HepG2 (cell line): ENCODE measurements around the gene TRANK1. TPM values are rescaled to one million over a fixed set of nuclear protein-coding genes. Genes with fewer than 3 reads are reported as not detected.

ENCODE experiments used
- IRF2 ChIP-seq: IDR thresholded peaks from 2 replicates; pipeline ENCODE4 v1.6.1; 2018; ENCODE audit warnings: missing genetic modification reagents, missing compliant biosample characterization
- MAZ ChIP-seq, 2 experiments: sonication (generic) in 1 of 2; formaldehyde crosslinking in 1 of 2; IDR thresholded peaks; 2 replicates each; pipeline versions ENCODE4 v1.5.0 to v1.6.1; 2012 to 2020; ENCODE audit warnings: low read depth in 2 of 2, mild to moderate bottlenecking in 2 of 2, borderline replicate concordance in 1 of 2, improper control_type of control experiment in 1 of 2, low read length in 1 of 2, missing genetic modification reagents in 1 of 2, moderate library complexity in 1 of 2
- MTF2 ChIP-seq: sonication (generic); formaldehyde crosslinking; IDR thresholded peaks from 2 replicates; pipeline ENCODE4 v1.5.0; 2020; ENCODE audit warnings: missing genetic modification reagents, borderline replicate concordance
- NFATC3 ChIP-seq: sonication (generic); formaldehyde crosslinking; IDR thresholded peaks from 2 replicates; pipeline ENCODE4 v1.5.1; 2020; ENCODE audit warnings: mild to moderate bottlenecking, missing genetic modification reagents
- ZFP37 ChIP-seq: sonication (generic); formaldehyde crosslinking; IDR thresholded peaks from 2 replicates; pipeline ENCODE4 v1.4.0; 2020; ENCODE audit warnings: missing genetic modification reagents, borderline replicate concordance
- polyA plus RNA-seq, 8 experiments: library from polyadenylated mRNA; depleted of rRNA in 3 of 8; stranded (reverse) in 7 of 8; unstranded in 1 of 8; fragments of >200 nt; fragmentation: Illumina TruSeq in 4 of 8; extraction: Trizol in 4 of 8; gene quantifications; 2 replicates each; pipeline versions ENCODE4 v1.2.1 to v1.2.3, GENCODE V29; 2011 to 2016; ENCODE audit warnings: low read depth in 4 of 8, missing spikeins in 1 of 8, mixed read lengths in 1 of 8; ENCODE audit not compliant: insufficient read depth in 1 of 8
- total RNA-seq, 5 experiments: library from RNA; depleted of rRNA; stranded (reverse); fragments of >200 nt; fragmentation: Illumina TruSeq; extraction: Trizol; gene quantifications; 2 replicates each; pipeline ENCODE4 v1.2.3, GENCODE V29; 2016; ENCODE audit warnings: low read depth in 1 of 5
- TF ChIP-seq, protein P1 (sequence below): sonication (generic); formaldehyde crosslinking; IDR thresholded peaks from one replicate; pipeline ENCODE4 v1.5.1; 2020; ENCODE audit warnings: mild to moderate bottlenecking, missing genetic modification reagents; ENCODE audit errors: not compliant biosample characterization
- TF ChIP-seq, protein P2 (sequence below): sonication (generic); formaldehyde crosslinking; IDR thresholded peaks from 2 replicates; pipeline ENCODE4 v1.4.0; 2020; ENCODE audit warnings: mild to moderate bottlenecking, low read depth, missing genetic modification reagents

Gene TRANK1
- total and polyA plus RNA-seq, 2 of the 13 experiments (the other 11 are each of a cell fraction or from before 2014, with no cell fraction given) = 0.13 to 0.32 TPM

DNA sequence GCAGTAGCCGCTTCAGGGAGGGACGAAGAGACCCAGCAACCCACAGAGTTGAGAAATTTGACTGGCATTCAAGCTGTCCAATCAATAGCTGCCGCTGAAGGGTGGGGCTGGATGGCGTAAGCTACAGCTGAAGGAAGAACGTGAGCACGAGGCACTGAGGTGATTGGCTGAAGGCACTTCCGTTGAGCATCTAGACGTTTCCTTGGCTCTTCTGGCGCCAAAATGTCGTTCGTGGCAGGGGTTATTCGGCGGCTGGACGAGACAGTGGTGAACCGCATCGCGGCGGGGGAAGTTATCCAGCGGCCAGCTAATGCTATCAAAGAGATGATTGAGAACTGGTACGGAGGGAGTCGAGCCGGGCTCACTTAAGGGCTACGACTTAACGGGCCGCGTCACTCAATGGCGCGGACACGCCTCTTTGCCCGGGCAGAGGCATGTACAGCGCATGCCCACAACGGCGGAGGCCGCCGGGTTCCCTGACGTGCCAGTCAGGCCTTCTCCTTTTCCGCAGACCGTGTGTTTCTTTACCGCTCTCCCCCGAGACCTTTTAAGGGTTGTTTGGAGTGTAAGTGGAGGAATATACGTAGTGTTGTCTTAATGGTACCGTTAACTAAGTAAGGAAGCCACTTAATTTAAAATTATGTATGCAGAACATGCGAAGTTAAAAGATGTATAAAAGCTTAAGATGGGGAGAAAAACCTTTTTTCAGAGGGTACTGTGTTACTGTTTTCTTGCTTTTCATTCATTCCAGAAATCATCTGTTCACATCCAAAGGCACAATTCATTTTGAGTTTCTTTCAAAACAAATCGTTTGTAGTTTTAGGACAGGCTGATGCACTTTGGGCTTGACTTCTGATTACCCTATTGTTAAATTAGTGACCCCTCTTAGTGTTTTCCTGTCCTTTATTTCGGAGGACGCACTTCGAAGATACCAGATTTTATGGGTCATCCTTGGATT, 48.8 kb upstream of the TRANK1 start, which contains the start of gene MLH1 (continued):
- TF ChIP-seq, protein P1, sequence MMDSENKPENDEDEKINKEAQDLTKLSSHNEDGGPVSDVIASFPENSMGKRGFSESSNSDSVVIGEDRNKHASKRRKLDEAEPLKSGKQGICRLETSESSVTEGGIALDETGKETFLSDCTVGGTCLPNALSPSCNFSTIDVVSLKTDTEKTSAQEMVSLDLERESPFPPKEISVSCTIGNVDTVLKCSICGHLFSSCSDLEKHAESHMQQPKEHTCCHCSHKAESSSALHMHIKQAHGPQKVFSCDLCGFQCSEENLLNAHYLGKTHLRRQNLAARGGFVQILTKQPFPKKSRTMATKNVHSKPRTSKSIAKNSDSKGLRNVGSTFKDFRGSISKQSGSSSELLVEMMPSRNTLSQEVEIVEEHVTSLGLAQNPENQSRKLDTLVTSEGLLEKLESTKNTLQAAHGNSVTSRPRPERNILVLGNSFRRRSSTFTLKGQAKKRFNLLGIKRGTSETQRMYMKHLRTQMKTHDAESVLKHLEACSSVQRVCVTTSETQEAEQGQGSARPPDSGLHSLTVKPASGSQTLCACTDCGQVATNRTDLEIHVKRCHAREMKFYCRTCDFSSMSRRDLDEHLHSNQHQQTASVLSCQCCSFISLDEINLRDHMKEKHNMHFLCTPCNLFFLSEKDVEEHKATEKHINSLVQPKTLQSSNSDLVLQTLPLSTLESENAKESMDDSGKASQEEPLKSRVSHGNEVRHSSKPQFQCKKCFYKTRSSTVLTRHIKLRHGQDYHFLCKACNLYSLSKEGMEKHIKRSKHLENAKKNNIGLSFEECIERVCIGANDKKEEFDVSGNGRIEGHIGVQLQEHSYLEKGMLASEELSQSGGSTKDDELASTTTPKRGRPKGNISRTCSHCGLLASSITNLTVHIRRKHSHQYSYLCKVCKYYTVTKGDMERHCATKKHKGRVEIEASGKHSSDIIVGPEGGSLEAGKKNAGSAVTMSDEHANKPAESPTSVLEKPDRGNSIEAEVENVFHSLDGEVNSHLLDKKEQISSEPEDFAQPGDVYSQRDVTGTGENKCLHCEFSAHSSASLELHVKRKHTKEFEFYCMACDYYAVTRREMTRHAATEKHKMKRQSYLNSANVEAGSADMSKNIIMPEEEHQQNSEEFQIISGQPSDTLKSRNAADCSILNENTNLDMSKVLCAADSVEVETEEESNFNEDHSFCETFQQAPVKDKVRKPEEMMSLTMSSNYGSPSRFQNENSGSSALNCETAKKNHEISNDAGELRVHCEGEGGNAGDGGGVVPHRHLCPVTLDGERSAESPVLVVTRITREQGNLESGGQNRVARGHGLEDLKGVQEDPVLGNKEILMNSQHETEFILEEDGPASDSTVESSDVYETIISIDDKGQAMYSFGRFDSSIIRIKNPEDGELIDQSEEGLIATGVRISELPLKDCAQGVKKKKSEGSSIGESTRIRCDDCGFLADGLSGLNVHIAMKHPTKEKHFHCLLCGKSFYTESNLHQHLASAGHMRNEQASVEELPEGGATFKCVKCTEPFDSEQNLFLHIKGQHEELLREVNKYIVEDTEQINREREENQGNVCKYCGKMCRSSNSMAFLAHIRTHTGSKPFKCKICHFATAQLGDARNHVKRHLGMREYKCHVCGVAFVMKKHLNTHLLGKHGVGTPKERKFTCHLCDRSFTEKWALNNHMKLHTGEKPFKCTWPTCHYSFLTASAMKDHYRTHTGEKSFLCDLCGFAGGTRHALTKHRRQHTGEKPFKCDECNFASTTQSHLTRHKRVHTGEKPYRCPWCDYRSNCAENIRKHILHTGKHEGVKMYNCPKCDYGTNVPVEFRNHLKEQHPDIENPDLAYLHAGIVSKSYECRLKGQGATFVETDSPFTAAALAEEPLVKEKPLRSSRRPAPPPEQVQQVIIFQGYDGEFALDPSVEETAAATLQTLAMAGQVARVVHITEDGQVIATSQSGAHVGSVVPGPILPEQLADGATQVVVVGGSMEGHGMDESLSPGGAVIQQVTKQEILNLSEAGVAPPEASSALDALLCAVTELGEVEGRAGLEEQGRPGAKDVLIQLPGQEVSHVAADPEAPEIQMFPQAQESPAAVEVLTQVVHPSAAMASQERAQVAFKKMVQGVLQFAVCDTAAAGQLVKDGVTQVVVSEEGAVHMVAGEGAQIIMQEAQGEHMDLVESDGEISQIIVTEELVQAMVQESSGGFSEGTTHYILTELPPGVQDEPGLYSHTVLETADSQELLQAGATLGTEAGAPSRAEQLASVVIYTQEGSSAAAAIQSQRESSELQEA (CRISPR knock-in tag) = no peak
- TF ChIP-seq IRF2 (CRISPR knock-in tag) = no peak
- TF ChIP-seq, protein P2, sequence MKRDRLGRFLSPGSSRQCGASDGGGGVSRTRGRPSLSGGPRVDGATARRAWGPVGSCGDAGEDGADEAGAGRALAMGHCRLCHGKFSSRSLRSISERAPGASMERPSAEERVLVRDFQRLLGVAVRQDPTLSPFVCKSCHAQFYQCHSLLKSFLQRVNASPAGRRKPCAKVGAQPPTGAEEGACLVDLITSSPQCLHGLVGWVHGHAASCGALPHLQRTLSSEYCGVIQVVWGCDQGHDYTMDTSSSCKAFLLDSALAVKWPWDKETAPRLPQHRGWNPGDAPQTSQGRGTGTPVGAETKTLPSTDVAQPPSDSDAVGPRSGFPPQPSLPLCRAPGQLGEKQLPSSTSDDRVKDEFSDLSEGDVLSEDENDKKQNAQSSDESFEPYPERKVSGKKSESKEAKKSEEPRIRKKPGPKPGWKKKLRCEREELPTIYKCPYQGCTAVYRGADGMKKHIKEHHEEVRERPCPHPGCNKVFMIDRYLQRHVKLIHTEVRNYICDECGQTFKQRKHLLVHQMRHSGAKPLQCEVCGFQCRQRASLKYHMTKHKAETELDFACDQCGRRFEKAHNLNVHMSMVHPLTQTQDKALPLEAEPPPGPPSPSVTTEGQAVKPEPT = 0 out of 2 replicates have a peak, but pooled peaks have one; percentile 40
- TF ChIP-seq MTF2 (CRISPR knock-in tag) = no peak
- no peak for TF ChIP-seq MAZ (IDR thresholded peaks at IDR 0.05; ENCODE audit: borderline replicate concordance, low read depth, low read length)
- peak; percentile 19; the same call in 1 of the 2 replicates for TF ChIP-seq MAZ (CRISPR knock-in tag; IDR thresholded peaks at IDR 0.05; ENCODE audit: low read depth)
- no peak for TF ChIP-seq NFATC3 (CRISPR knock-in tag)
- TF ChIP-seq ZFP37 = no peak; the same call in 1 of the 2 replicates
